DND-41 (cell line): ENCODE measurements around the gene BAG5.

Source experiments
- ATAC-seq: fragments of 200-7000 bp; cut with Tn5 transposase; 3 replicates; pipeline ENCODE4 v1.9.1; 2021; ENCODE audit warnings: low read depth; ENCODE audit not compliant: insufficient read depth
- DNase-seq: peaks from one replicate; pipeline ENCODE4 v3.0.0-alpha.2; 2020
- H2AFZ ChIP-seq: 2 replicates; pipeline ENCODE4 v1.6.0; 2012; ENCODE audit warnings: low read depth, low read length
- H3K27ac ChIP-seq: 2 replicates; pipeline ENCODE4 v1.5.1; 2012; ENCODE audit warnings: low read length, inconsistent platforms
- H3K27me3 ChIP-seq: fragments of 200-600 bp; sonication (generic); 2 replicates; pipeline ENCODE4 v1.6.0; 2012; ENCODE audit warnings: low read length, mild to moderate bottlenecking, inconsistent platforms; ENCODE audit not compliant: insufficient read depth, poor library complexity
- H3K36me3 ChIP-seq: 2 replicates; pipeline ENCODE4 v1.5.1; 2012; ENCODE audit warnings: low read length, inconsistent platforms; ENCODE audit not compliant: insufficient read depth
- H3K4me1 ChIP-seq: 2 replicates; pipeline ENCODE4 v1.5.1; 2012; ENCODE audit warnings: mild to moderate bottlenecking, low read length; ENCODE audit not compliant: insufficient read depth
- H3K4me2 ChIP-seq: 2 replicates; pipeline ENCODE4 v1.6.0; 2012; ENCODE audit warnings: mild to moderate bottlenecking, moderate library complexity, low read length, inconsistent platforms; ENCODE audit not compliant: insufficient read depth
- H3K4me3 ChIP-seq, 2 experiments: fragments of 200-600 bp in 1 of 2; shearing (Covaris generic) in 1 of 2; 2 replicates each; pipeline ENCODE4 v1.5.1; 2012 to 2016; ENCODE audit warnings: inconsistent platforms in 2 of 2, low read length in 2 of 2, mild to moderate bottlenecking in 2 of 2, low read depth in 1 of 2, moderate library complexity in 1 of 2
- H3K79me2 ChIP-seq: 2 replicates; pipeline ENCODE4 v1.6.0; 2012; ENCODE audit warnings: low read length, inconsistent platforms; ENCODE audit not compliant: insufficient read depth
- H3K9ac ChIP-seq: 2 replicates; pipeline ENCODE4 v1.6.0; 2012; ENCODE audit warnings: low read depth, mild to moderate bottlenecking, inconsistent platforms, low read length, moderate library complexity
- H3K9me3 ChIP-seq: 2 replicates; pipeline ENCODE4 v1.5.1; 2012; ENCODE audit warnings: low read length, moderate library complexity, mild to moderate bottlenecking, inconsistent platforms; ENCODE audit not compliant: insufficient read depth, severe bottlenecking
- H4K20me1 ChIP-seq: 2 replicates; pipeline ENCODE4 v1.6.0; 2012; ENCODE audit warnings: low read length; ENCODE audit not compliant: insufficient read depth
- EZH2 ChIP-seq: IDR thresholded peaks from 3 replicates; pipeline ENCODE4 v1.6.1; 2012; ENCODE audit warnings: borderline replicate concordance, low read depth, mild to moderate bottlenecking, moderate library complexity, low read length, inconsistent platforms; ENCODE audit not compliant: severe bottlenecking
- TF ChIP-seq, protein P1 (sequence below): IDR thresholded peaks from 2 replicates; pipeline ENCODE4 v1.5.1; 2012; ENCODE audit warnings: borderline replicate concordance, low read length, moderate library complexity, mild to moderate bottlenecking; ENCODE audit not compliant: poor library complexity, severe bottlenecking; ENCODE audit errors: extremely low read depth

Gene BAG5

DNA sequence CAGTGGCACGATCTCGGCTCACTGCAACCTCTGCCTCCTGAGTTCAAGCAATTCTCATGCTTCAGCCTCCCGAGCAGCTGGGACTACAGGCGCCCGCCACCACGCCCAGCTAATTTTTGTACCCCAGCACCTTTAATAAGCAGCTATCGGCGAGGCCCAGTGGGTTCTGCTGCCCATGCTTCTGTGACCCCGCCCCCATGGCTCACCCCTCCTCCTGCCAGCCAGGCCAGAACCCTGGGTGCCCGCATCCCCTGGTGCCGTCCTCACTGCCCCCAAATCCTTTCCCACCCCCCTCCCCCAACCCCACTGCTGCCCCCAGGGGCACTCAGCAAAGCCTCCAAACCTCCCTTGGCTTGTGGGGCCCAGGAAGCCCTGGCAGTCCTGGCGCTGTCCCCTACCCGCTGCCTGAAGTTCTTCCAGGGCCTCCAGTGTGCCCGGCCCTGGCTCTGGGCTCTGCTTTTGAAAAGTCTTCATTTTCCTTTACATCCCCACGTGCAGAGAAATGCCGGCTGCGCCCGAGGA, 14.5 kb downstream of the BAG5 start:
- DNase-seq (no peak), ATAC-seq (no peak)
- TF ChIP-seq, protein P1, sequence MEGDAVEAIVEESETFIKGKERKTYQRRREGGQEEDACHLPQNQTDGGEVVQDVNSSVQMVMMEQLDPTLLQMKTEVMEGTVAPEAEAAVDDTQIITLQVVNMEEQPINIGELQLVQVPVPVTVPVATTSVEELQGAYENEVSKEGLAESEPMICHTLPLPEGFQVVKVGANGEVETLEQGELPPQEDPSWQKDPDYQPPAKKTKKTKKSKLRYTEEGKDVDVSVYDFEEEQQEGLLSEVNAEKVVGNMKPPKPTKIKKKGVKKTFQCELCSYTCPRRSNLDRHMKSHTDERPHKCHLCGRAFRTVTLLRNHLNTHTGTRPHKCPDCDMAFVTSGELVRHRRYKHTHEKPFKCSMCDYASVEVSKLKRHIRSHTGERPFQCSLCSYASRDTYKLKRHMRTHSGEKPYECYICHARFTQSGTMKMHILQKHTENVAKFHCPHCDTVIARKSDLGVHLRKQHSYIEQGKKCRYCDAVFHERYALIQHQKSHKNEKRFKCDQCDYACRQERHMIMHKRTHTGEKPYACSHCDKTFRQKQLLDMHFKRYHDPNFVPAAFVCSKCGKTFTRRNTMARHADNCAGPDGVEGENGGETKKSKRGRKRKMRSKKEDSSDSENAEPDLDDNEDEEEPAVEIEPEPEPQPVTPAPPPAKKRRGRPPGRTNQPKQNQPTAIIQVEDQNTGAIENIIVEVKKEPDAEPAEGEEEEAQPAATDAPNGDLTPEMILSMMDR, result no peak
- TF ChIP-seq EZH2, result no peak
- H3K9ac ChIP-seq, result no peak overlapping the region
- H3K27me3 ChIP-seq, result no peaks in the 10 kb centered on the region
- no peaks in the 10 kb centered on the region for H3K9me3 ChIP-seq
- H3K4me3 ChIP-seq, result no peak overlapping the region
- peaks cover 60% of the 10 kb centered on the region for H4K20me1 ChIP-seq
- no peaks in the 10 kb centered on the region for H3K4me1 ChIP-seq
- 0 out of 2 replicates have a peak, but pooled peaks cover 3% of the 10 kb centered on the region for H3K79me2 ChIP-seq
- no peaks in the 10 kb centered on the region; the same call in 1 of the 2 replicates for H3K36me3 ChIP-seq
- no peak overlapping the region for H3K27ac ChIP-seq
- no peak overlapping the region for H3K4me2 ChIP-seq
- H2AFZ ChIP-seq, result no peak overlapping the region

- Histone ChIP-seq H3K27me3 (no peaks in the 10 kb centered on the region), H3K4me2 (no peak overlapping the region), H3K9me3 (no peaks in the 10 kb centered on the region), H3K4me3 (no peak overlapping the region), H4K20me1 (peaks cover 56% of the 10 kb centered on the region), H3K79me2 (no peaks in the 10 kb centered on the region), H2AFZ (no peak overlapping the region), H3K27ac (no peak overlapping the region), H3K36me3 (no peaks in the 10 kb centered on the region; the same call in 1 of the 2 replicates), H3K4me1 (no peaks in the 10 kb centered on the region), H3K9ac (no peak overlapping the region)
- DNase-seq (no peak), ATAC-seq (no peak)
- TF ChIP-seq EZH2, result no peak
- TF ChIP-seq, protein P1, result no peak
Measured at GRCh38 chr14:103547455-103547940, 15.0 kb downstream of the BAG5 start.

- no peak overlapping the region for H3K27ac ChIP-seq
- ATAC-seq, result peak; percentile 81
- peaks cover 55% of the 10 kb centered on the region for H4K20me1 ChIP-seq
- H2AFZ ChIP-seq, result no peak overlapping the region; the same call in 1 of the 2 replicates
- H3K4me3 ChIP-seq, result no peak overlapping the region
- peak; percentile 70 for DNase-seq
- no peaks in the 10 kb centered on the region; the same call in 1 of the 2 replicates for H3K36me3 ChIP-seq
- H3K4me2 ChIP-seq, result no peak overlapping the region
- no peaks in the 10 kb centered on the region for H3K9me3 ChIP-seq
- H3K4me1 ChIP-seq, result no peaks in the 10 kb centered on the region
- no peak overlapping the region for H3K9ac ChIP-seq
- no peaks in the 10 kb centered on the region for H3K79me2 ChIP-seq
- TF ChIP-seq EZH2, result no peak
- TF ChIP-seq, protein P1, result peak; percentile 97
- H3K27me3 ChIP-seq, result no peaks in the 10 kb centered on the region
Measured at GRCh38 chr14:103546652-103547454, 15.6 kb downstream of the BAG5 start.
